GM18907 (cell line): ENCODE results near the gene REXO1.

ENCODE experiments used
- ATAC-seq: cut with Tn5 transposase; IDR thresholded peaks from one replicate; pipeline ENCODE4 v1.9.1; 2021; ENCODE audit warnings: mild to moderate bottlenecking, moderate library complexity; ENCODE audit not compliant: unreplicated experiment

Gene REXO1

DNA sequence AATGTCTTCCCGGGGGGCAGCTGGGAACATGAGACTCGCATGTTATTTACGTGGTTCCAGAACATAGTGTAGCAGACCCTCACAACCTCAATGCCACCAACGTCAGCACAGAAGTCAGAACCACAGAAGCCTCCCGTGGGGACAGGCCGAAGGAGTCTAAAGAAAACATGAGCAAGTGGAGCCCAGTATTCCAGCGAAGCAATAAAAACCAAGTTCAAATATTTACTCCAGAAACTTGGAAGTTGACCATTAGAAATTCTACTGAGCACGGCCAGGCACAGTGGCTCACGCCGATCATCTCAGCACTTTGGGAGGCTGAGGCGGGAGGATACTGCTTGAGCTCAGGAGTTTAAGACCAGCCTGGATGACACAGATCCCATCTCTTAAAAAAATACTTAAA is 18.3 kb downstream of the REXO1 start:
- ATAC-seq: no peak

DNA sequence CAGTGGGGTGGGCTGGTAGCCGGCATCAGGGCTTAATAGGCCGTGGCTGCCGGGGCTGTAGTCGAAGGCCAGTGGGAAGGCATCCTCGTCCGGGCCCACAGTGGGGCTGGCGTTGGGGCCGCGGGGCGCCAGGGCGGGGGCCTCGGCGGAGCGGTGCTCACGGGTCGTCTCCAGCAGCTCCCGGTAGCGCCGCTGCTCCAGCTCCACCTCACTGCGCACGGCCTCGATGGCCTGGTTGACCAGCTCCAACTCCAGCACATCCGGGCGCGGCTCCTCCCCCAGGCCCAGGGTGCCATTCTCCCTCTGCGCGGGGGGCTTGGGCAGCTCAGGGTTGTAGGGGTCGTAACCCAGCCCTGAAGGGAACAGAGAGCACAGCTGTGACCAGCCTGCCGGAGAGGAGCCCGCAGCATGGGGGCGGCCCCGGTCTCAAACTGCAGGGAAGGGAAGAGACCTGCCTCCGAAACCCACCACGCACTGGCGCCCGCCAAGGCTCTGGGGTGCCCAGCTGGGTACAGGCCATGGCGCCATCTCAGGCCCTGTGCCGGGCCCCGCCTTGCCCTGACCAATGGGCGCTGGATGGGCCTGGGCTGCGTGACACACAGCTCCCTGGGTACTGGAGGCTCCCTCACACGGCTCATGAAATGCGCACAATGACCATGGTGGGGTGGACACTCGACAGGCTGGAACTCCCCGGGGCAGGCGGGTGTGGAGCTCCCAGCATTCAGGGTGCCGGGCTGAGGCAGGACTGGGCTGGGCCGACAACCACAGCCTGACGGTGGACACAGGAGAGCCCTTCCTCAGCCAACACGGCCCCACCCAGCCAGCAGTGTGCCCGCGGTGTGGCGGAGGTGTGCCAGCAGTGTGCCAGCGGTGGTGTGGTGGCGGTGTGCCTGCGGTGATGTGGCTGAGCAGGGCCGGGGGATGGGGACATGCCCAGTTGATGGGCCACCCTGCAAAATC is 19.7 kb downstream of the REXO1 start:
- ATAC-seq: no peak

DNA sequence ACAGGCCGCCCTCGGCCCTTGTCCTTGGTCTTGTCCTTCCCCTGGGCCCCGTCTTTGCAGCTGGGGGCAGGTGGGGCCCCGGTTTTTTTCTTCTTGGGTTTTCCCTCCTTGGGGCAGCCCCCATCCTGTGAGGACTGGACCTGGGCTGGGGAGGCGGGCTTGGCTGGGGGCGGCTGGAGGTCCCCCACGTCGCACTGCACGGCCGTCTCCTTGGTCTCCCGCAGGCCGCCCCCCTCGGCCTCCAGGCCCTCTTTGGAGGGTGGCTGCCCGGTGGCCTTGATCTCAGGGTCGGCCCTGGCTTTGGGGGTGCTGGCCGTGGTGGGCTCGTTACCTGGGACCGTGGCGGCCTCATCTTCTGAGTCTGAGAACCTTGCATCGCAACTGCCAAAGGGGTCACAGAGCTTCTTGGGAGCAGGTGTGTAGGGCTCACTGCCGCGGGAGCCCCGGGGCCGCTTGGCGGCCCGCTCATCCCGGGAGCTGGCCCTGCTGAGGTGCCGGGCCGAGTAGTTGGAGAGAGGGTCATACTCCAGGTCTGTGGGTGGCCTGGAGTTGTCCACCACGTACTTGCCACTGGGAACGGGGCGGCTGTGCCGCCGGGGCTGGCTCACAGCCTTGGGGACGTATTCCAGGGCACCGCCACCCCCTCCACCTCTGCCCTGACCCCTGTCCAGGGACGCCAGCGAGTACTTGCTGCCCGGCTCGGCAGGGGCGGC is 20.6 kb downstream of the REXO1 start:
- no peak for ATAC-seq

DNA sequence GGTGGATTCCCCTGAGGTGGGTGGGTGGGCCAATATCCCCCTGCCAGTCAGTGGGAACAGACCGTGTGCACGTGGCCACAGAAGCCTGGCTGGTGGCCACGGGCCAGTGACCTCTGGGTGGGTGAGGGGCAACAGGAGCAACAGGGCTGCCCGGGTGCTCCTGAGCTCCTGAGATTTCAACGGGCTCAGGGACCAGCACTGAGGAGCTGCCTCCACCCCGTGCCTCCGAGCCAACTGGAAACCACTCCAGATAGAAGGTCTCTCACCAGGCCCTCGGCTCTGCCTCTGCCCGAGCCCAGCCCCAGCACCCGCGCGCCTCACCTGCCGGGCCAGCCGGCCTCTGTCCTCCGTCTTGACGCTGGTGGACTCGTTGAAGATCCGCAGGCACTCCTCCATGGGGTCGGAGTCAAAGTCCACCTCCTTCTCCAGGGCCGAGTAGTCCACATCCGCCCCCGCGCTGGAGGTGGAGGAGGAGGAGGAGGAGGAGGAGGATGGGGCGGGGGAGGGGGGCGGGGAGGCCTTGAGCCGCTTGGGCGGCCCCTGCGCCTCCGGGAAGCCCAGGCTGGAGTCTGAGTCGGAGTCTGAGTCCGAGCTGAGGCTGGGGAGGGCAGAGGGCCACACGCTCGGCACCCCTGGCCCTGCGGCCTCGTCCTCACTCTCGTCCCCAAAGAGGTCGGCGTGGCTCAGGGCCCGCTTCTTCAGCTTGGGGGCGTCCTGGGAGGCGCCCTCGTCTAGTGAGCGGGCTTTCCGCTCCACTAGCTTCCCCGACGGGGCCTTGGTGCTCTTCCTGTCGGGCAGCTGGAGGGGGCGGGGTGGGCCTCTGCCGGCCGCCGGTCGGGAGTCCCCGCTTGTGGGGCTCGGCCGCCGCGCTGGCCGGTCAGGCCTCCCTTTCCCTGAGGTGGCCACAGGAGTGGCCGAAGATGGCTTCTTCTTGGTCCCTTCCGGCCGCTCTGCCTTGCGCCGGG is 21.4 kb downstream of the REXO1 start:
- no peak for ATAC-seq

GRCh38 chr19:1825909-1826556 is 22.2 kb downstream of the REXO1 start:
- ATAC-seq: no peak

DNA sequence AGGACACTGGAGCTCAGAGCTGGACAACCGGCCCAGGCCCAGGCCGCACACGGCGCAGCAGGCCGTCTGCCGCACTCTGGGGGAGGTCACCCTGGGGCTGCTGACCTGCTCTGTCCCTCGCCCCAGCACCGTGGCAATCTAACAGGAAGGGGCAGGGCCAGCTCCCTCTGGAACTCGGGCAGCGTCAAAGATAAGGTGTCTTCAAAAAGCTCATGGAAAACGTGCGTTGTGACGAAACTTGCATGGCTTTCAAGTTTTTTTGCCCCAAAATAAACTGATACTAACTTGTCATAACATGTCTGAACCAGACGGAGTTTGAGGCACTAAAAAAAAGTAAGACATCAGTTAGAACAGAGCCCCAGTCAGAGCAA is 24.0 kb downstream of the REXO1 start:
- ATAC-seq: no peak

DNA sequence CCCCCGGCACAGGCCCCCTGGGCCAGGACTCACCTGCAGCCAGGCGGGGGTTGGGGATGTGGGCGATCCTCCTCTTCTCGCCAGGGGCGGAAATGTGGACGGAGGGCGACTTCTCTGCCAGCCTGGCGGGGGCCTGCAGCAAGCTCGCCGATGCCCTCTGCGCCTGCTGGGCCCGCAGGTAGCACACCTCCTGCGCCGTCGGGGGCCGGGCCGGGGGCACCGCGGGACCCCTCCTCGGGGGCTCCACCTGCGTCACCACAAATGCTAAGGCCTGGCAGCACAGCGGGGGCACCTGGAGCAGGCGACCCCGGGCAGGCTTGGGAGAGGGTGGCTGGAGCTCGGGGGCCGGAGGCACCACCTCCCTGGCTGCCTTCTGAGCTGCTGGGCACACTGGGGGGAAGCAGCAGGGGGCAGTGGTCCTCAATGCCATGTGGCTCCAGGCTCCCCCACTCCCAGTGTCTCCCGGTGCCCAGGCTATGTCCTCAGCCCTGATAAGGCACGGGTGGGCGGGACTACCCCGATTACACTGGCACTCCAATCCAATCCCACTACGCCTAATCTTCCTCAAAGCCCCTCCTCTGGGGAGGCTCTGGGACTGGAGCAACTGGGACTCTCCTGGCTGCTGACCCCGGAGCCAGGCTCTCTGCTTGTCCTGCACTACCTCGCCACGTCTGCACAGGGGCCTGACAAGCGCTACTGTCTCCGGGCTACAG is 24.6 kb downstream of the REXO1 start:
- no peak for ATAC-seq

DNA sequence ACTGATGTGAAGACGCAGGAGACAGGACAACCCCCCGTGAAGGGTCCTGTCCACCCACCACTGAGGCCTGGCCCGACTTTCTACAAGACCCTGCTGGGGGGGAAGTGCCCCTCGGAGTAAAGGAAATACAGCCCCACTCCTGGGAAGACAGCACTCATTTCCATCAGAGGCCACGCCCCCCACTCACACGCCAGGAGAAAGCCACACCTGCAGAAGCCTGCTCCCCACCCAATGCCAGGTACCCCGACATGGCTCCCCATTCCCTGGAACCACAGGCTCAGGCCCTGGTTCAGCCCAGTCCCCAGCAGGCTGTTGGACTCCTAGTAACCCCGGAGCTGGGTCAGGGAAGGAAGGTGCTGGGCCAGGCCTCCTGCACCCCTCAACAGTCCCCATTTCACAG is 25.3 kb downstream of the REXO1 start:
- ATAC-seq: no peak

DNA sequence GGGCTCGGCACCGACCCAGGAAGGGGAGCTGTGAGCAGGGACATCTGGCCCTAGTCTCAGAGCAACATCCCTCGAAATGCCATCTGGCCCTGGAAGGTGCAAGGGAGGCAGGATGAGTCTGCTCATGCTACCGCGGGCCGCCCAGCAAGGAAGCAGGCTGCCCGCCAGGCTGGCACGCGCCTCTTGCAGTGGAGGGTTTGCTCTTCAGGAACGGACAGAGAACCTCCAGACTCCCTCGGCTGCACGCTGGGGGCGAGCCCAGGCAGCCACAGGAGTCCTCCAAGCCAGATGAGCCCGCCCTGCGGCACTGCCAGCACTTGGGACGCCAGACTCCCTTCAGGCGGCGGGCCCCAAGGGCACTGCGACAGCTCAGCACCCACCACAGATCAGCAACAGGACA is 26.1 kb downstream of the REXO1 start:
- no peak for ATAC-seq

GRCh38 chr19:1819341-1820255 is 28.7 kb downstream of the REXO1 start:
- no peak for ATAC-seq

DNA sequence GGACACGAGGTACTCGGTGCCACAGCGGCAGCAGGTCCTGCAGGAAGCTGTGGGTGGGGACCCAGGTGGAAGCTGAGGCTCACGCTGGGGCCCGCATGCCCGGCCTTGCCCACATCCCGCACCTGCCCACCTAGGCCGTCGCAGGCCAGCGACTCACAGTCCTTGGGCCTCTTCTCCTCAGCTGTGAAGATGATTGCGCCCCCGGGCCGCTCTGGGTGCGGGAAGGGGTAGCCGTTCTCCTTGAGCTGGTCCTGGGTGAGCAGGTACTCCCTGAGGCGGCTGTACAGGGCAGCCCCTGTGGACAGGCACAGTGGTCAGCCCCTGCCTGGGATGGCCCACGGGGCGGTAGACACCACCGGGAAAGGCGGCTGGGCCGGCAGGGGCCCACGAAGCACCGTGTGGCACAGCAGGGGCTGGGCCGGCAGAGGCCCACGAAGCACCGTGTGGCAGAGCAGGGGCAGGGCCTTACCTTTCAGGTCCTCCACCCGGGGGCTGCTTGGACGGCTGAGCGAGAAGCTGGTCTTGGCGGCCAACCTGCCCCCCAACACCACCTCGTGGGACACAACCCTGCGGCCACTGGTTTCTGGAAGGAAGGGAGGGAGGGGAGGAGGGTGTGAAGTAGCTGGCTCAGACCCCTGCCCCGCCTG is 29.6 kb downstream of the REXO1 start:
- ATAC-seq: no peak

- ATAC-seq: no peak
These were observed 30.6 kb downstream of the REXO1 start for GRCh38 chr19:1817553-1818179.

DNA sequence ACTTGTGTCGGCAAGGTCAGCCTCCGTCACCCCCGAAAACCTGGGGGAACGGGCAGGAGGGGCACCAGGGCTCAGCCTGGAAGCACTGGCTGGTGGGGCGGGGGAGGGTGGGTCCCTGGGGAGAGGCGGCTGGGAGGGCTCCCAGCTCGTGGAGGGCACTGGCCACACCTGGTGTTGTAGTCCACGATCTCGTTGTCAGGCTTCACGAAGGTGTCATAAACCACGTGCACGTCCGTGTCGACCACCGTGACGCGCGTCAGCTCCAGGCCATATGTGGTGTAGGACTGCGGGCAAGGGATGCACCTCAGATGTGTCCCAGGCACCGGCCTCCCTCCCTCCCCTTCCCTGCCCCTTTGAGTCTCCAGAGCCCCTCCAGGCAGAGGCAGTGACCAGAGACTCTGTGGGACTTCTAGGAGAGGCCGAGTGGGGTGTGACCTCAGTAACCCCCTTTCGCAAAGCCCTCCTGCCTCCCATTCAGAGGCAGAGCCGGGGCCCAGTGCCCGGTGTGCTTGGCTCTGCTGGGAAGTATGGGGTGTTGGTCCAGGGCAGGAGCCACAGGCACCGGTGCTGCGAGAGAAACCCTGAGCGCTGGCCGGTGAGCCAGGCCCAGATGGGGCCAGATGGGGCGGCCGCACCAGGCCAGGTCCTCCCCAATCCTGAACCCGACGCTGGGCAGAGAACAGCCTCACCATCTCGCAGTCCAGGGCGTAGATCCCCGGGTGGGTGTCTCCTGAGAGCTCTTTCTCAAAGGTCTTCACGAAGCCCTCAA is 31.6 kb downstream of the REXO1 start:
- no peak for ATAC-seq

- ATAC-seq: no peak
These were observed 32.4 kb downstream of the REXO1 start for GRCh38 chr19:1815605-1816529.

DNA sequence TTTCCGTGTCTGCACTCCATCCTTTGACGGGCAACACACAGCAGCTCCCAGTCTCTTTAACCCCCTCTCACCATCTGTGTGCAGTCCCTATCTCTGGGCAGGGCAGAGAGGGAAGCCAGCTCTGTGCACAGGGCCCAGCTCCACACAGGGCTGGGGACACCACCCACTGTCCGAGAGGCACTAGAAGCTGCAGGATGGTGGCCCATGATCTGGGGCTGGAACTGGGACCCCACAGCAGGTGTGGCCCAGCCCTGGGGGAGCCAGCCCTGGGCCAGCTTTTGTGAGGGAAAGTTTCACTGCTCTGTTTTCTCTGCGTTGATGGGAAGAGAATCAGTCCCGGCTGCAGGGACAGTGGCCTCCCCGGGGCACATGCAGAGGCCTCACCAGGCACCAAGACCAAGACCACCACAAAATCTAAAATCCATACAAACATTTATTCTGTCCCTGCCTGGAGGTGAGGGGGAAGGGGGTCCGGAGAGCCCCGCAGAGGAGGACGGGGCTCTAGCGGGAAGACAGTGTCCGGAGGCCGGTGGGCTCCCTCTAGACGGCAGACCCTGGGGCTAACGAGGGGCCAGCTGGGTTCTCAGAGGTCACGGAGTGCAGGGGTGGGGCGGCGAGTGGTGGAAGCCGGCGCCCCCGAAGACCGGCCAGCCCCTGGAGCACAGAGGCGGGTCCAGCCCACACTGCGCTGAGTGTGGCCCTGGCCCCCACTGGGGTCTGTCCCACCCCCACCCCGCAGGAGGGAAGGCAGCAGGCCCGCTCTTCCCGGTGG is 33.3 kb downstream of the REXO1 start:
- no peak for ATAC-seq
